Measurements from ENCODE around the gene DNAJB9. TPM values are rescaled to one million over a fixed set of nuclear protein-coding genes. Genes with fewer than 3 reads are reported as not detected.

The DNAJB9 gene
- 22.1 and 26.6 TPM in 2 replicates for total RNA-seq (ENCODE audit: low replicate concordance)

DNA sequence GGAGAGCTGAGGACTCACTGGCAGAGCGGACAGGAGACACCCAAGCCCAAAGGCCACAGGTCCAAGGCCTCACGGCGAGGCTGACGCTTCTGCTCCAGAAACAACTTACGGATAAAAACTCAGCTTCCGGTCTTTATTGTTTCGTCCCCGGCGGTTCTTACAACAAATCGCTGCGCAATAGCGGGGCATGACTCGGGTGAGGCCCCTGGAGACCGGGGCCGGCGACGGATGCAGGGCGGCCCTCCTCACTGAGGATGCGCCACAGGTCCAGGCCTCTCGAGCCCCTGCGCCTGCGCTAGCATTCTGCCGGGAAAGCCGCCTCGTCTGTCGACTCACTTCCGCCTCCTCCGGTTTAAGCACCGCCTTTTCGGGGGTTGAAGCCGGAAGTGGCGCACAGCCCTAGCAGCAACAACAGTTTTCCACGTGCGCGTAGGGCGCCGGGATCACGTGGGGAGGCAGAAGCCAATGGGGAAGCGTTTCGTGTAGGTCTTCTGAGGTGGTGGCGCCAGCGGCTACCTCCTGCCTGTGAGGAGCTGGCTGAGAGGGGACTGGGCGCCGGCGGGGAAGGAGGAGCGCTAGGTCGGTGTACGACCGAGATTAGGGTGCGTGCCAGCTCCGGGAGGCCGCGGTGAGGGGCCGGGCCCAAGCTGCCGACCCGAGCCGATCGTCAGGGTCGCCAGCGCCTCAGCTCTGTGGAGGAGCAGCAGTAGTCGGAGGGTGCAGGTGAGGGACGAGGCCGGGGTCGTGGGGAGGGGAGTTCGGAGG is at the start of gene DNAJB9, which contains the start of gene THAP5:
TSS of gene DNAJB9 (plus strand) at position 494 of the 765 bp plus-strand sequence. CDS start 1,853 bp downstream, outside the sequence.
TSS of gene THAP5 (minus strand) at position 326 of the 765 bp plus-strand sequence. CDS start at position 189, 137 bp downstream.
- peak; percentile 100 for DNase-seq (ENCODE audit: low spot score)
- Histone ChIP-seq H3K27ac (peak within 1 kb of the TSS; percentile 92), H3F3A (ENCODE audit: low read depth) (peaks cover 16% of the 10 kb centered on the region), H3K4me2 (peak within 1 kb of the TSS; percentile 89), H3K9me3 (ENCODE audit: low read depth) (no peaks in the 10 kb centered on the region), H3K4me1 (peaks cover 35% of the 10 kb centered on the region), H3K79me2 (ENCODE audit: low read depth) (peaks cover 91% of the 10 kb centered on the region), H3K9ac (peak within 1 kb of the TSS; percentile 69), H3K36me3 (peaks cover 25% of the 10 kb centered on the region), H2AFZ (replicated peaks) (peak within 1 kb of the TSS; percentile 42), H3K27me3 (no peaks in the 10 kb centered on the region), H3K4me3 (peak within 1 kb of the TSS; percentile 71), H4K20me1 (ENCODE audit: low read depth) (peaks cover 6% of the 10 kb centered on the region)
- peaks cover 25% of the 10 kb centered on the region for H3K4me1 Mint-ChIP-seq
- H3K36me3 Mint-ChIP-seq: peaks cover 27% of the 10 kb centered on the region
- H3K4me3 Mint-ChIP-seq: peak within 1 kb of the TSS; percentile 96
- peak within 1 kb of the TSS; percentile 91 for H3K27ac Mint-ChIP-seq
- TF ChIP-seq EZH2phosphoT487 (IDR thresholded peaks at IDR 0.05) (no peak), EZH2 (IDR thresholded peaks at IDR 0.05) (peak; percentile 37)
- TF ChIP-seq, protein P1, sequence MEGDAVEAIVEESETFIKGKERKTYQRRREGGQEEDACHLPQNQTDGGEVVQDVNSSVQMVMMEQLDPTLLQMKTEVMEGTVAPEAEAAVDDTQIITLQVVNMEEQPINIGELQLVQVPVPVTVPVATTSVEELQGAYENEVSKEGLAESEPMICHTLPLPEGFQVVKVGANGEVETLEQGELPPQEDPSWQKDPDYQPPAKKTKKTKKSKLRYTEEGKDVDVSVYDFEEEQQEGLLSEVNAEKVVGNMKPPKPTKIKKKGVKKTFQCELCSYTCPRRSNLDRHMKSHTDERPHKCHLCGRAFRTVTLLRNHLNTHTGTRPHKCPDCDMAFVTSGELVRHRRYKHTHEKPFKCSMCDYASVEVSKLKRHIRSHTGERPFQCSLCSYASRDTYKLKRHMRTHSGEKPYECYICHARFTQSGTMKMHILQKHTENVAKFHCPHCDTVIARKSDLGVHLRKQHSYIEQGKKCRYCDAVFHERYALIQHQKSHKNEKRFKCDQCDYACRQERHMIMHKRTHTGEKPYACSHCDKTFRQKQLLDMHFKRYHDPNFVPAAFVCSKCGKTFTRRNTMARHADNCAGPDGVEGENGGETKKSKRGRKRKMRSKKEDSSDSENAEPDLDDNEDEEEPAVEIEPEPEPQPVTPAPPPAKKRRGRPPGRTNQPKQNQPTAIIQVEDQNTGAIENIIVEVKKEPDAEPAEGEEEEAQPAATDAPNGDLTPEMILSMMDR (IDR thresholded peaks at IDR 0.05): no peak
- H3K9me3 Mint-ChIP-seq: no peaks in the 10 kb centered on the region
- no peaks in the 10 kb centered on the region for H3K27me3 Mint-ChIP-seq (ENCODE audit: insufficient read depth, low read depth)

DNA sequence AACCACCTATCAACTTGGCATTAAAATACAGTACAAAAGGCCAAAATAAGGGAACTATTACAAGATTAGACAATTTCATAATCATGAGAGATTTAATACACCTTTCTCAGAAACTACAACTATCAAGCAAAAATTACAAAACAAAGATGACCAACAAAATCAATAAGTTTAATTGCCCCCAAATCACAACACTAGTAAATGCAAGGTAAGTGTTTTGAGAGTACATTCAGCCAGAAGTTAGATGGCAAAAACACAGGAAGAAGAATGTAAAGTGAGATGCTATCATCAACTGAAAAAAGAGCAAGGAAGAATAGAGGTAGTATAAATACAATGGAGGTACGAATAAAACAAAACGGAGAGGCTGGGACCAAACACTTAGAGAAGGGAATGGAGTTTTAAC is 46.9 kb upstream of the DNAJB9 start:
- Histone ChIP-seq H3K27ac (no peak overlapping the region), H3K4me3 (no peak overlapping the region), H3K4me1 (peaks cover 34% of the 10 kb centered on the region), H3K4me2 (peak overlapping the region; percentile 77), H3K9ac (no peak overlapping the region), H2AFZ (replicated peaks) (no peak overlapping the region), H3F3A (ENCODE audit: low read depth) (peaks cover 29% of the 10 kb centered on the region), H4K20me1 (ENCODE audit: low read depth) (peaks cover 11% of the 10 kb centered on the region), H3K79me2 (ENCODE audit: low read depth) (peaks cover 77% of the 10 kb centered on the region), H3K36me3 (no peaks in the 10 kb centered on the region), H3K27me3 (no peaks in the 10 kb centered on the region), H3K9me3 (ENCODE audit: low read depth) (no peaks in the 10 kb centered on the region)
- Mint-ChIP-seq H3K4me3 (no peak overlapping the region), H3K27ac (no peak overlapping the region), H3K4me1 (peaks cover 19% of the 10 kb centered on the region), H3K36me3 (no peaks in the 10 kb centered on the region), H3K9me3 (no peaks in the 10 kb centered on the region), H3K27me3 (ENCODE audit: insufficient read depth, low read depth) (peaks cover 5% of the 10 kb centered on the region)
- no peak for DNase-seq (ENCODE audit: low spot score)
- no peak for TF ChIP-seq EZH2 (IDR thresholded peaks at IDR 0.05)
- no peak for TF ChIP-seq EZH2phosphoT487 (IDR thresholded peaks at IDR 0.05)

DNA sequence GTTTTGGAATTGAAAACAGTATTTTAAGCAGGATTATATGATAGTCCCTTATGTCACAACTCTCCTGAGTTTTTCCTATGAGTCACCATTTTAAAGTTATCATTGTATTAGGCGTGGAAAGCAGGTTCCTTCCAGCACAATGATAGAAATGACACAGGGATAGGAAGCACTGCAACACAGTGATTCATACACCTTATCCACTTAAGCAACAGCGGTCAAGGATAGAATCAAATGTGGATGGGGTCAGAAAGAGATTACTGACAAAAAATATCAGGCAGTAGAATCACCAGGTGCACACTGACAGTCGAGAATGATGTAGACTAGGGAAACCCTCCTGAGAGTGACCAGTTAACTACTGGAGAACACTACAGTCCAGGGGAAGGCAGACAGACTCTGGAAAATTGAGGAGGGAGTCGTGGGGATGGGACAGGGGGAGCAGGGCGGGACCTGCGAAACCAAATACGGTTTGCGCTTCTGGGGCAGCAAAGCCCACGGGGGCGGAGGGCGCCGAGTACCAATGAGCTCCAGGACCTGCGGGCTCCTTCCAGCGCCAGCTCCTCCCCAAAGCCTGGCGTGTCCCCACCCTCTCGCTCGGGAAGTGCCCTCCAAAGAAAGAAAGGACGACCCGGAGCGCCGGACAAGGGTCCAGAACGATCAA is 44.2 kb upstream of the DNAJB9 start:
- Mint-ChIP-seq H3K27me3 (ENCODE audit: insufficient read depth, low read depth) (peaks cover 5% of the 10 kb centered on the region), H3K36me3 (no peaks in the 10 kb centered on the region), H3K4me3 (peak overlapping the region; percentile 94), H3K4me1 (peaks cover 26% of the 10 kb centered on the region), H3K27ac (peak overlapping the region; percentile 62), H3K9me3 (no peaks in the 10 kb centered on the region)
- H3F3A ChIP-seq (ENCODE audit: low read depth): peaks cover 43% of the 10 kb centered on the region
- H2AFZ ChIP-seq (replicated peaks): peak overlapping the region; percentile 81
- peaks cover 50% of the 10 kb centered on the region for H3K79me2 ChIP-seq (ENCODE audit: low read depth)
- peak overlapping the region; percentile 74 for H3K4me3 ChIP-seq
- peak overlapping the region; percentile 92 for H3K27ac ChIP-seq
- H3K27me3 ChIP-seq: no peaks in the 10 kb centered on the region
- peak overlapping the region; percentile 30 for H3K9ac ChIP-seq
- peak overlapping the region; percentile 77 for H3K4me2 ChIP-seq
- peaks cover 35% of the 10 kb centered on the region for H3K4me1 ChIP-seq
- H4K20me1 ChIP-seq (ENCODE audit: low read depth): peaks cover 7% of the 10 kb centered on the region
- H3K9me3 ChIP-seq (ENCODE audit: low read depth): no peaks in the 10 kb centered on the region
- TF ChIP-seq EZH2phosphoT487 (IDR thresholded peaks at IDR 0.05) (no peak), EZH2 (IDR thresholded peaks at IDR 0.05) (no peak)
- TF ChIP-seq, protein P1 (IDR thresholded peaks at IDR 0.05): no peak
- peak; percentile 92 for DNase-seq (ENCODE audit: low spot score)
- H3K36me3 ChIP-seq: no peaks in the 10 kb centered on the region
